GM19452 (cell line): ENCODE data around the gene SF1.
A peak's percentile ranks its signal among the peaks of the same experiment; 100 is the strongest.

Experiments used
- ATAC-seq: cut with Tn5 transposase; IDR thresholded peaks from one replicate; pipeline ENCODE4 v1.9.1; 2021; ENCODE audit not compliant: unreplicated experiment

Gene SF1

DNA sequence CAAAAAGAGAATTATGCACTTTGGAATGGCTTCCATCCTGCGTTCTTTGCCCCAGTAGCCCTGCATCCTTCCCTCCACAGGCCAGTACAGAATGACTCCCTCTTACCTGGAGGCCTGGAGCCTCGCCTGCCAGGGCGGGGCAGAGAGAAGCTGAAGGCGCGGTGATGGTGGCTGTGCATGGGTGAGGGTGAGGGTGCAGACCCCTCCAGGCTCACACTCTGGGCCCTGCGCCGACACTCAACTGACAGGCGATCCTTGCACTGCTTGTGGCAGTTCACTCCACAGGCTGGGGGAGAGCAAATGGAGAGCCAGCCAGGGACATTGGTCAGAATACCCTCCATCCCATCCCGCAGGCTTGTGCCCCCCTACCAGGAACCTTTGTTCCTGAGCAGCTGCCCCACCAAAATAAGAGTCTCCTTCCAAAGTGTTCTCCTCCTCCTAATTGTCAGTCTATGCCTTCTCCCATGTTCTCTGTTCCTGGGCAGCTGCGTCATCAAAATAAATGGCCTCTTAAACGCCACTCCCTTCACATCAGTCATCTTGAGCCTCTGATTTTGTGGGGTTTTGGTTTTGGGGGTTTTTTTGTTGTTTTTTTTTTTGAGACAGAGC is 49.5 kb downstream of the SF1 start:
- no peak for ATAC-seq

DNA sequence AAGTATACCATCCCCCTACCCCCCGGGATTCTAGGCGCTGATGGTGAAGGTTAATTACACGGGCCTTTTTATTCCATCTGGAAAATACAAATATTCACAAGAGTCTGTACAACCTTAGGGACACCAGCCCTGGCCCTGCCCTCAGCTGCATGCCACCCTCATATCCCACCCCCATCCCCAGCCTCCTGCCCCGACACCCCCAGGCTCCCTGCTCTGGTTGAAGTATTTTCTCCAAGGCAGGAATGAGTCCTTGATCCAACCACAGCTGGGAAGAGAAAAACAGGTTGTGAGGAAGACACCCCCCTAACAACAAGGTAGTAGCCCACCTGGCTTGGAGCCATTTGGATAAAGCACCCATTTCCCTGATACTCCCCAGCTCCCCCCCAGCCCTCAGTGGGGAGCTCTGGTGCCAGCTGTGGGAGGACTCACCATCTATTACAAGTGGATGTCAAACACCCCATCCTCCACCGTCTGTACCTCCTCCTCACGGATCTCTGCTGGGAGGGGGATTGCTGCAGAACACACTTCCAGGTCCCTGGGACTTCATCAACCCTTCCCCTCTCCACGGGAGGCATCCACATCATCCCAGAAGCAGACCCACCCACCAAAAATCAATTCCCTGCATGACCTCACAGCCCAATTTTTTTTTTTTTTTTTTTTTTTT is 51.3 kb downstream of the SF1 start:
- no peak for ATAC-seq

DNA sequence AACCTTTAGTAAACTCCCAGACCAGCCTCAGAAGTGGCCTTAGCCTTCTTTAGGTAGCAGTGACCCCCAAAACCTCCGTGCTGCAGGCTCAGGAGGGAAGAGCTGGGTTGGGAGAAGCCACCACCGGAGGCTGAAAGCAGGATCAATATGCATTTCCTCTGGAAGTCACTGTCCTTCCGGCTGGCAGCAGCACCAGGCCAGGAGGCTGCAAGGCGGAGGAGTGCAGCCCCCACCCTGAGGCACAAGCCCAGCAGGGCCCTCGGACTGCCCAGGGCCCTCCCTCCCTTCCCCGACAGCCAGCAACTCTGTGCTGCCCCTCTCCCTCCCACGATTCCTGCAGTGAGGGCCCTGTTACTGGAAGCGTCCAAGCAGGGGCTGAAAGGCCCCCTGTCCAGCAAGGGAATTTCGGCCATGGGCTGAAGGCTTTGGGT is 52.1 kb downstream of the SF1 start:
- ATAC-seq, result no peak

DNA sequence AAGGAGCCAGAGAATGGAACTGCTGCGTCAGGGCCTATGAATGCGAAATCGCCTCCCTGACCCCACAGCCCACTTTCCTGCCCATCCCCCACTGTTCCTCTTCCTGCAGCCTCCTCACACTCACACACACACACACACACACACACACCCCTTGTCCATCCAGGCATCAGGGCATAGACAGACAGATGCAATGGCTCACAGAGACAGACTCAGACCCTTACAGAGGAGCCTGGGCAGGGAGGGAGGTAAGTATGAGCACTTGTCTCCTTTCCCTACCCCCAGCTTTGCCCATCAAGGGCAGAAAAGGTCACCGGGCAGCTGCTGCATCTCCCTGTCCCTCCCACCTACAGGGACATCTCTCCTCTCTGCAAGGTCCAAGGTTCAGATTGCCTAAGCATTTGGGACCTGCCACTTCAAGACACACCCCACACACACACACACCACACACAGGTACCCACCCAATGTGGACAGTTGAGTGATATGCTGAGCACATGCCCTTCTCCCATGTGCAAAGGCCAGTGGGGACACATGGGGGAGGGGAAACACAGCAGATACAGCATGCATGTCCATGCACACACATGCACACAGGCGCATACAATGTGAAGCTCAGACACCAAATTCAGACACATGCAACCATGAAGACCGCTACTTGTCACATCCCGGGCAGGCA is 53.3 kb downstream of the SF1 start:
- no peak for ATAC-seq

DNA sequence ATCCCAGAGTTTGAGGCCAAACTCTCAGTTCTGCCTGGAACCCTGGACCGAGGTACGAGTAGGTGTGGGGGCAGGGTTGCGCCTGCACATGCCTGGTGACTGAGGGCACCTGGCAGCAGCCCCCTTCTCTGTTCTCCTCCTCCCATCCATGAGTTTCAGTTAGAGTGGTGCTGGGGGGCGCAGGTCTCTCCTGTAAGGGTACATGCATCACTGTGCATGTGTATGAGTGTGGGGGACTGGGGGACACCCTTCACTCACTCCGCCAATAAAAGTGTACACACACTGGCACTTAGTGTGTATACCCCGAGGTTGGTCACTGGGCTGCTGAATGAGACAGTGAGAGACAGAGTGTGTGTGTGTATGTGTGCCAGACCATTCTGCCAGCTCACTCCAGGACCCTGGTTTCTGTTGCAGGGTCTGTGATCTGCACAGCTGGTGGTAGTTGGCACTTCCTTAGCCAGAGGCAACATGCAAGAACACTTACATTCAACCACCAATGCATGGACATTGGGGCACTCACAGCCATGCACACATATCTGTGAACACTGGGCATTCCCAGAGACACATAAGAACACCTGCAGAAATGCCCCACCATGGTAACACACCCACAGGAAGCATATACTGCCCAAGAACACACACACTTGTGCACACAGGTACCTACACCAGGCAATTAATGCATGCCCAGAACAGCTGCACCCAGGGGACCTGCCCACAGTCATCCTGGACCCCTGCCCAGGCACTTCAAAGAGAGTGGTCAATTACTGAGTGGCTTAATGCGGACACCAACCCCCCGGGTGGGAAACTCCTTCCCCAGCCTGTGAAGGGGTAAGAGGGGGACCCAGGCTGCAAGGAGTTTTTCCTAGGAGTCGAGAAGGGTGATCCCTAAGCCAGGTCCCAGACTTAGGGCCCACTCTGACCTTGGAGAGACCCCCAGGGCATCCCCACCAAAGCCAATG is 54.2 kb downstream of the SF1 start:
- ATAC-seq, result no peak

DNA sequence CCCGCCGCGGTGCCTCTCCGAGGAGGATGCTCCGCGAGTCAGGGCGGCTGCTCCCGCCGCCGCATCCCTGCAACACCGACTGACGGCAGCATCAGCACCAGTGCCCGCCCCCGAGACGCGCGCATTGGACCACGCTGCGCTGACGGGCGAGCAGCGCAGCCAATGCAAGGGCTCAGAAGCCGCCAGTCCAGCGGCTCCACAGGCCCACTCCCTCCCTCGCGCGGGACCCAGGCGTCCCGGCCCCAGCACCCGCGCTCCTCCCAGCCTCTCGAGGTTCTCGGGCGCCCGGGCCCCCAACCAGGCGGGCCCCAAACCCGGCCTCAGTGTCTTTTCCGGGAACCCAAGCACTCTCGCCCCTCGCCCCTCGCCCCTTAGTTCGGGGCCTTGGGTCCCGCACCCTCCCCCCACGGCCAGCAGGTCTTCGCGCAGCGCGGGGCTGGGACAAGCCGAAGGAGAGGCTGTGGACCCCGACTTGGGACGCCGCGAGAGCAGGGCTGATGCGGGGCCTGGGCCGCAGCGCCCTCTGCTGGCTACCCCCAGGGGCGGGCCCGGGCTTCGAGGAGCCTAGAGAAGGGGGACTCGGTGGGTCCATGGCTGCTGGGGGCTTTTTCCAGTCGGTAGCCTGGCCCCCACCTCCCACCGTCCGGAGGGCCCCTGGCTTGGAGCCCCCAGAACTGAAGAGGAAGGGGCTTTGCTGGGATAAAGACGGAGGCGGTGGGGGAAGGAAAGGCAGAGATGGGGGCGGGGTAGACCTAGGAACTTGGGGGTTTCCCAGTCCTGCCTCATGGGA is 55.0 kb downstream of the SF1 start, which contains the start of gene NRXN2:
Gene NRXN2 (minus strand): TSS at position 81 of the 790 bp plus-strand sequence. CDS start 9,498 bp downstream, outside the sequence.
- peak; percentile 72 for ATAC-seq

DNA sequence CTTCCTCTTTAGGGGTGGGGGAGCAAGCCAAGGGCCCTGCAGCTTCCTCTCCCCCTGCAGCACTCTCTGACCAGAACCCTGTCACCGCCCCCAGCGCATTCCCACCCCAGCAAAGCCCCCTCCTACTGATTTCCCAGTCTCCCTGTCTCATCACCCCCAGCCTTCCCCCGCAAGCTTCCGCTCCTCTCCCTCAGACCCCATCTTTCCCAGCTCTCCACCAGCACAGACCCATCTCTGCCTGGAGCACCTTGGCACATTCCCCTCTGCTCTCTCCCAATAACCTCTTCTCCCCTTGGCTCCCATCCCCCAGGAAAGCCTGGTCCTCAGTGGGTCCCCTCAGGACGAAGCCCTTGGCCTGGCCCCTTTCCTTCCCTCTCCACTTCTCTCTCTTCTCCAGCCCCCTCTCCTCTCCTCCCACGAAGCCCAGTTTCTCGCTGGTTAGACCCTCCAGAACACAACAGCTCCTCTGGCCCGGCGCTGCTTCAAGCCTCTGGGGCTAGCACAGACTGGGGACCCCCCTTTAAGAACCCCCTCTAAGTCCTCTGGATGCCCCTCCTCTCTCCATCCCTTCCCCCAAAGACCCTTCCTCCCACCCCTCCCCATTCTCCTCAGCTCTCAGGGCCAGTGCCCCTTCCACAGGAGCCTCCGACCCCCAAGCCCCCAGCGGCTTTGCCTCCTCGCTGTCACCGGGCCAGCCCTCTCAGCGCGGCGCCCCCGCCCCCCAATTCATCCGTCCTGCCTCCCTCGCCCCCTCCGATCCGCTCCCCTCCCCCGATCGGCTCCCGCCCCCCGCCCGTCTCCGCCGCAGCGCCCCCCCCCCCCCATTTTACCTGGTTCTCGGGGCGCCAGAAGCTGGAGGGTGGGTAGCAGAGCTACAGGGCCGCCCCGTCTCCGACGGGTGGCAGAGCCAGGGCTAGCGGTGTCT is 55.9 kb downstream of the SF1 start:
- no peak for ATAC-seq

DNA sequence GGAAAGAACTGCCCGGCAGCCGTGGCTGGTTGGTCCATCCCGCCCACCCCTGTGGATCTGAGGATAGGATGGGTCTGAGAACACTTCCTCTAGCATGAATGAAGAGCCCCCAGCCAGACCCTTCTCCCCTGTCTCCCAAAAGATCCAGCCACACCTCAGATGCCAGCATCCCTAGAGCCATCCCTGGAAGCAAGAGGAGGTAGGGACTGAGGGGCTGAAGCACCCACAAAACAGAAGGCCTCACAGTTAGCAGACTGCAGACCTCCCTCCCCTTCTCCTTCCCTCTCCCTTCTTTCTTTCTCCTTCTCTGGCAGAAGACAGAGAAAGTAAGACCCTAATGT is 57.0 kb downstream of the SF1 start:
- ATAC-seq, result no peak

DNA sequence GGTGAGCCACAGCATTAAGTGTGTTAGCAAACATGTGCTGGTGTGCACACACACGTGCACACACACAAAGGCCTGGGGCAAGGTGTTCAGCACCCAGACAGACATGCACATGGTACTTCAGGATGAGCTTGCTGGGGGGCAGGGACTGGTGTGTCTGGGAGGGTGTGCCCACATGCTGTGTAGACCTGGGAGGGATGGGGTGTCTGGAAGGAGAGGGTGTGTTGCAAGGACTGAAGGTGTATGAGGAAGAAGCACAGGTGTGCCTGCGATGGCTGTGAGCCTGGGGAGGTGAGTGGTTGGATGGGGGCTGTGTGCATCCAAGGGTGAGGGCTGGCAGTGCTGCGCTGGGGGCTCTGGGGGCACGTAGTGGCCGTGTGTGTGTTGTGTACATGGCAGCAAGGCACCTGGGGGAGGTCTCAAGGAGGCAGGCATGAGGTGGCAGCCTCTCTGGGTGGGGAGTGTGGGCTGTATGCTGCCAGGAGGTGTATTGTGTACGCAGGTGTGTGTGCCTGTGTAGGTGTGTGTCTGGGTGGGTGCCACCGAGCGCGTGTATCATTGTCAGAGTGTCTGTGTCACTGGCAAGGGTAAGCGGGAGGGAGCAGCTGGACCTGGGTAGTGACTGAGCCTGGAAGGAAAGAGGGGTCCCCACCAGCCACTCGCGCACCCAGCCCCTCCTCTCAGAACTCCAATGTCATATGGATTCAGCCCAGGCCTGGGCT is 57.5 kb downstream of the SF1 start:
- ATAC-seq, result no peak

DNA sequence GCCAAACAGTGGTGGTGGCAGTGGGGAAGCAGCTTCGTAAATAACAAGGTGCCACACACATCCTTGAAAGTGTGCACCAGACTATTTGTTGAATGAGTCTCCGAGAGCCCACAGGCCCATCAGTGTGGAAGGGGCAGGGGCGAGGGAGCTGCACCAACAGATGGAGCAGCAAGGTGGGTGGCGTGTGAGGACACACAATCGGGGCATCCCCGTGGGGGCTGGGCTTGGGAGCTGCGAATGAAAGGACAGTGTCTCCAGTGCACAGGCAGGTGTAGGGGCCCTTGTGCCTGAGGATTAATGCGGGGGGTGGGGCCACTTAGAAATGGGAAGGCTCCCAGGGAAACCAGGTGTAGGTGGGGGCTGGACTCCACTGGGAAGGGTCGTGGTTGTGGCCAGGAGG is 58.2 kb downstream of the SF1 start:
- ATAC-seq, result no peak

DNA sequence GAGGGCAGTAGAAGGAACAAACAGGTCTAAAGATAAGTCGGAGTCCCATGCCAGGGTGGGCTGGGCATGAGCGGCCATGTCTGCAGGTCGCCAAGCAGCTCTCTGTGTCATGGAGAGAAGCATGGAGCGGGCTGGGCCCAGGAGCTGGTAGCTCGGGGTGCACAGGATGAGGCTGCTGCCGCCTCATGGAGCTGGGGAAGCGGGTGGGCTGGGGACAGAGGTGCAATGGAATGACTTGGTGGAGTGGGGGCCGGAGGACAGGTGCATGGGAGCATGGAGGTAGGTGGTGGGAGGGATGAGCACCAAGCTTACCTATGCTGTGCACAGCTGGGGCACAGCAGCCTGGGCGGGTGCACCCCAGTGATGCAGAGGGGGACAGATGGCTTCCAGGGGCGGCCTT is 58.9 kb downstream of the SF1 start:
- no peak for ATAC-seq

DNA sequence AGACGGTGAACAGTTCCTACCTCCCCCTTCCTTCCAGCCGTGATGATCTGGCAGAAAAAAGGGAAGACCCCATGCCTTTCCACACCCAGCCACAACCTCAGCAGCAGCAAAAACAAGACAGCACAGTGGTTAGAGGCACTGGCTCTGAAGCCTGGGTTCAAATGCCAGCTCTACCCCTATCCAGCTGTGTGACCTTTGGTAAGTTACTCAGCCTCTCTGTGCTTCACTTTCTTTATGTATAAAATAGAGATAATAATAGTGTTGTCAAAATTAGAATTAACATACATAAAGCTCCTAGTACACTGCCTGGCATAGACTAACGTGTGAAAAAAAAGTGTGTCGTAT is 59.6 kb downstream of the SF1 start:
- ATAC-seq, result no peak

DNA sequence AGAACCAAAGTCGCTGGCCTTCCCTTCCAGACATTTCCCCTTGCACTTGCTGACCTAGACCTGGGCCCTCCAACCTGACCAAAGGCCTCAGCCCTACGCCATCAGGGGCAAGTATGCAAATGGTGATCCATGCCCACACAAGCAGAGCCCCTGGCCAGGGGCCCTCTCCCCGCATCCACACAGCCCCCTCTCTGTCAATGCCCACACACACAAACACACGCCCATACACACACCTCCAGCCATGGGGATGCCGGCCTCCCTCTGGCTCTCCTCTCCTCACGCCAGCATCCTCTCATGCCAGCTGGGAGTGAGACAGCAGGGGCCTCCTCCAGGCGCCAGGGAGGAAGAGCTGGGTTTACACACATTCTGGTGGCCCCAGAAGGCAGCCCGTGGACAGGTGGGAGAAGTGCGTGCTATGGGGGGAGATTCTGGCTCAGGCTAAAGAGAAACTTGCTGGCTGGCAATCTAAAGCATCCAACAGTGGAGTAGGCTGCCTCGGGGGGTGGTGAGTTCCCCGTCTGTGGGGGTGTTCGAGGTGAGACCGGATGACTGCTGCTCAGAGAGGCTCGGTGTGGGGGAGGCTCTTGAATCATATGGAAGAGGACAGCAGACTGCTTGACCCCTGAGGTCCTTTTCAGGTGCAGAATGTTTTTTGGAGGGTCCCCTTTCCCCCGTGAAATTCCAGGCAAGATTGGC is 60.1 kb downstream of the SF1 start:
- ATAC-seq, result no peak

DNA sequence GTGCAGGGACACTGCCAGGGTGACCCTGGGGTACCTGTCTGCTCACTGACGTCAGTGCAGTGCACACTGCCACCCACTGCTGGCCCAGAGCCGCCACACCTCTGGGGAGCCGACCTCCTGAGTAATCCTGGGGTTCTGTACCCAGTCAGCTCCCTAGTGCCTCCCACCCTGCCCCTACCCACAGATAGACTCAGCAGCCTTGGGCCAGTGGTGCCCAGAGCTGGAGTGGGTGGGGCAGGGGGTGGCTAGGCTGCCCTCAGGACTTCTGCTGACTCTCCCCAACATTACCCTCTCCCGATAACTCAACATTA is 61.1 kb downstream of the SF1 start:
- ATAC-seq, result no peak

DNA sequence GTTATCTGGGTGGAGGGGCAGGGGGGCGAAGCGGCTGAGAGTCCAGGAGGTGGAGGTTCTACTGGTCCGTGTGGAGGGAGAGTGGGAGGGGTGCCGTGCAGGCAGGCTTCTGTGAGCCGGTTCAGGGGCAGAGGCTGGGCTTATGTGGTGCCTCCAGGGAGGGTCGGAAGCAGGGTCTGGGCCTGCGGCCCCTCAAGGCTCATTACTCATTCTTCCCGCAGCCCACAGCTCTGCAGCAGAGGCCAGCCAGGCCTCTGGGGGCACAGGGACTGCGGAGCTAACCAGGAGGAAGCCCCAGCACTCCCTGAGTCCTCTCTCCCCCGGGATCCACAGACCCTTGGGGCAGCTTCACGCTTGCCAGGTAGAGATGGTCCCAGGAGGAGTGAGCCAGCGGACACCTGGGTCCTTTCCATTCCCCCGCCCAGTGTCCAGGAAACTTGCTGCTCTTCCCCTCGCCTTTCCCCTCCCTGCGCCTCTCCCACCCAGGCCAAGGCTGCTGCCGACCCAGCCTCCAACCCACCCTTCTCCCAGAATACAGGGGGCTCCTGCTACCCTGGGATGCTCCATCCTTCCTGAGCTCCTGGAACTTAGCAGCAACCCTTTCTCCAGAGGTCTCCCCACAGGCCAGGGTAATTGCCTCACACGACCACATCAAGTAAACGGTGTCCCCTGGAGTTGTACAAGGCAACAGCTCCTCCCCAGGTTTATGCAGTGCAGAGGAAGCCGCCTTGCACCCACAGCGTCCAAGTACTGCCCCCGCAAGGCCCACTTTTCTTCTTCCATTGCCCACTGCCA is 61.7 kb downstream of the SF1 start:
- ATAC-seq, result no peak

DNA sequence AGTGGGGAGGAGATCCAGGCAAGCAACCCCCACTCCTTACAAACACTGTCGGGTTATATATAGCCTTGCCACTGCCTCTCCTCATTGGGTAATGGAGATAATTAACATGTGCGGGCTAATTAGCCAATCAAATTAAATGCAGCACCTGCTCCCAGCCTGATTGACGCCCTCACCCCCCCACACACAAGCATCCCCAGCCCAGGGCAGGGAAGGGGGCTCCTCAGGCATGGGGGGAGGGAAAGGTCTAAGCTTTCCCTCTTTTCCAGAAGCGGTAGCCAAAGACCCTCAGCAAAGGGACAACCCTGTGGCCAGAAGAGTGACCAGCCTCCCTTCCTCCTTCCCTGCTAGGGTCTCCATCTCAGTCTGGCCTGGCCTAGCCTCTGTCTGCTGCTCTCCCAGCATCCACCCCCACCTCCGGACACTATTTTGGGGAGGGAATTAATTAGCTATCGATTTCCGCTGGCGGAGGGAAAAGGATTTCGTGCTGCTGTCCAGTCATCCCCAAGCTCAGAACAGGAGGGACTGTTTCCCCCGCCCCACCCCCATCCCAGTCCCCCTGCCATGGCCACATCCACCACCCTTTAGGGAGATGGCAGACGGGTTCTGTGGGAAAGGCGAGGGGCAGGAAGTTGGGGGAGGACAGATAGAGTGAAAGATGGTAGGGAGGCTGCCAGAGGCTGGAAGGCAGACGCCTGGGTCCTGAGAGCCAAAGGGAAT is 62.4 kb downstream of the SF1 start:
- ATAC-seq, result no peak

DNA sequence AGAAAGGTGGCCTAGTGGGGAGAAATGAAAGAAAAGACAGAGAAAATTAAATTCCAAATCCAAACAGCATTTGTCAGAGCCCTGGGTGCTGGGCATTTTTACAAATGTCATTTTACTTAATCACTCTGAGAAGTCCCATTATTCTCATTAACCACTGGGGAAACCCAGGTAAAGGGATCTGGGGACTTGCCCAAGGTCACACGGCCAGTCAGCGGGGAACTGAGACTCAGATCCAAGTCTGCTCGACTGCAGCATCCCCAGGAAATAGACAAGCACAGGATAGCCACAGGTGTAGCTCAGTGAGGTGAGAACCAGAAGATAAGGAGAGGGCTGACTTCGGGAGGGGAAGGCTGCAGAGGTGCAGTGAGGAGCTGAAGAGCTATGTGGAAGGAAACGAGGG is 63.2 kb downstream of the SF1 start:
- ATAC-seq, result no peak
